Umbilical cord (tissue), 2 donors: ENCODE results near the gene EDA. TPM values are rescaled to one million over a fixed set of nuclear protein-coding genes. Genes with fewer than 3 reads are reported as not detected.
"Not testable (repeated sequence)": the region's sequence is repeated elsewhere in the genome, so short reads cannot be mapped to it uniquely, and the experiment has no call there.

Experiments used
- DNase-seq: peaks from one replicate; pipeline ENCODE4 v3.0.0-alpha.2; 2015; ENCODE audit warnings: low spot score
- total RNA-seq: library from RNA; depleted of rRNA; stranded (reverse); fragments of >200 nt; gene quantifications from one replicate; pipeline ENCODE4 v1.2.3, GENCODE V29; 2014; ENCODE audit warnings: low replicate concordance; ENCODE audit not compliant: insufficient read depth

EDA gene
- total RNA-seq, 1 donor from 2014 or later, result 2.9 TPM

- no peak for DNase-seq
These were observed 130.1 kb downstream of the EDA start for GRCh38 chrX:69746051-69746450.

- DNase-seq, result no peak
These were observed 132.1 kb downstream of the EDA start for GRCh38 chrX:69748055-69748454.

GRCh38 chrX:69759921-69760625 is 144.2 kb downstream of the EDA start:
- no peak for DNase-seq

- DNase-seq, result no peak
These were observed 145.7 kb downstream of the EDA start for GRCh38 chrX:69761633-69762032.

- no peak for DNase-seq
These were observed 146.4 kb downstream of the EDA start for GRCh38 chrX:69762340-69762739.

- DNase-seq, result no peak
These were observed 177.5 kb downstream of the EDA start for GRCh38 chrX:69793260-69793935.

GRCh38 chrX:69795702-69796101 is 179.8 kb downstream of the EDA start:
- no peak for DNase-seq

GRCh38 chrX:69807400-69807799 is 191.5 kb downstream of the EDA start:
- DNase-seq, result no peak

- no peak for DNase-seq
These were observed 192.5 kb downstream of the EDA start for GRCh38 chrX:69808375-69808774.

GRCh38 chrX:69813677-69814076 is 197.8 kb downstream of the EDA start:
- DNase-seq, result no peak

GRCh38 chrX:69815063-69815462 is 199.2 kb downstream of the EDA start:
- no peak for DNase-seq

- no peak for DNase-seq
These were observed 199.6 kb downstream of the EDA start for GRCh38 chrX:69815519-69815918.

- no peak for DNase-seq
These were observed 228.7 kb downstream of the EDA start for GRCh38 chrX:69844636-69845035.

- DNase-seq, result not testable (repeated sequence)
These were observed 244.1 kb downstream of the EDA start for GRCh38 chrX:69859999-69860398.

- no peak for DNase-seq
These were observed 260.3 kb downstream of the EDA start for GRCh38 chrX:69876221-69876620.

GRCh38 chrX:69884210-69884609 is 268.3 kb downstream of the EDA start:
- DNase-seq, result no peak

- DNase-seq, result no peak
These were observed 280.1 kb downstream of the EDA start for GRCh38 chrX:69896046-69896445.

GRCh38 chrX:69900491-69900890 is 284.6 kb downstream of the EDA start:
- no peak for DNase-seq

GRCh38 chrX:69906447-69906846 is 290.5 kb downstream of the EDA start:
- DNase-seq, result no peak

GRCh38 chrX:69914781-69915180 is 298.9 kb downstream of the EDA start:
- no peak for DNase-seq

GRCh38 chrX:69919749-69920148 is 303.8 kb downstream of the EDA start:
- no peak for DNase-seq

GRCh38 chrX:69932323-69932722 is 316.4 kb downstream of the EDA start:
- DNase-seq, result no peak

GRCh38 chrX:69948276-69948797 is 332.4 kb downstream of the EDA start:
- DNase-seq, result no peak
